Osteoblast (primary cell): ENCODE data around the gene PKIB. TPM values are rescaled to one million over a fixed set of nuclear protein-coding genes. Genes with fewer than 3 reads are reported as not detected.

Experiments used
- DNase-seq: peaks from one replicate; pipeline ENCODE4 v3.0.0; 2011; ENCODE audit warnings: low spot score, mixed read lengths; ENCODE audit not compliant: insufficient read length; ENCODE audit errors: missing footprints
- H2AFZ ChIP-seq: 2 replicates; pipeline ENCODE4 v1.6.0; 2011; ENCODE audit warnings: mild to moderate bottlenecking, low read length
- H3K27ac ChIP-seq: 2 replicates; pipeline ENCODE4 v1.5.1; 2011; ENCODE audit warnings: mild to moderate bottlenecking, low read depth, low read length, moderate library complexity
- H3K27me3 ChIP-seq: 2 replicates; pipeline ENCODE4 v1.6.0; 2012; ENCODE audit warnings: mild to moderate bottlenecking, control low read depth, inconsistent platforms, low read length, moderate library complexity; ENCODE audit not compliant: insufficient read depth
- H3K36me3 ChIP-seq: 2 replicates; pipeline ENCODE4 v1.5.1; 2011; ENCODE audit warnings: mild to moderate bottlenecking, low read length, control low read depth, moderate library complexity; ENCODE audit not compliant: insufficient read depth
- H3K4me1 ChIP-seq: 2 replicates; pipeline ENCODE4 v1.5.1; 2011; ENCODE audit warnings: mild to moderate bottlenecking, low read length, control low read depth, moderate library complexity; ENCODE audit not compliant: insufficient read depth
- H3K4me2 ChIP-seq: 2 replicates; pipeline ENCODE4 v1.6.0; 2011; ENCODE audit warnings: mild to moderate bottlenecking, low read length; ENCODE audit not compliant: insufficient read depth
- H3K4me3 ChIP-seq: fragments of 200-600 bp; sonication (generic); 3 replicates; pipeline ENCODE4 v1.5.1; 2012; ENCODE audit warnings: mild to moderate bottlenecking, low read length, inconsistent platforms; ENCODE audit not compliant: insufficient read depth
- H3K79me2 ChIP-seq: 2 replicates; pipeline ENCODE4 v1.6.0; 2012; ENCODE audit warnings: mild to moderate bottlenecking, low read length, control low read depth, inconsistent platforms; ENCODE audit not compliant: insufficient read depth
- H3K9me3 ChIP-seq: 2 replicates; pipeline ENCODE4 v1.5.1; 2011; ENCODE audit warnings: low read depth, low read length, control low read depth
- H4K20me1 ChIP-seq: 2 replicates; pipeline ENCODE4 v1.6.0; 2012; ENCODE audit warnings: mild to moderate bottlenecking, low read length, control low read depth; ENCODE audit not compliant: insufficient read depth
- total RNA-seq: library from RNA; depleted of rRNA; stranded (reverse); fragments of >200 nt; gene quantifications from 2 replicates; pipeline ENCODE4 v1.2.3, GENCODE V29; 2012
- TF ChIP-seq, protein P1 (sequence below): IDR thresholded peaks from 2 replicates; pipeline ENCODE4 v1.5.1; 2011; ENCODE audit warnings: mild to moderate bottlenecking, low read depth, low read length, moderate library complexity; ENCODE audit errors: extremely low read depth

The PKIB gene
- total RNA-seq, 1 donor, result 0.72 TPM

DNA sequence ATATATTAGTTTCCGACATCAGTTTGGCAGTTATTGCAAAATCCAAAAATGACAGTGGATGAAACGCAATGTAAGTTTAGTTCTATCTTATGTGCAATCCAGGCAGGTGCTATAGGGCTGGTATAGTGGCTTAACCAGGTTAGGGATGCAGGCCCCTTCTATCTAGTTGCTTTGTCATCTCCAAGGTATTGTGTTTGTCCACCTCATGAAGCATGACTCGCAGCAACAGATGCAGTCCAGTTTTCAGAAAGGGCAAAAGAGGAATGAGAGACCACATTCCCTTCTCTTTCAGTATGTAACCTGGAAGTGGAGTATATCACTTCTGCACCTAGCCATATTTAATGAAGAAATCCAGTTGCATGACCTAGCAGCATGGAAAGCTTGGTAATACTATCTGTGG, 59.7 kb downstream of the PKIB start:
- H3K4me3 ChIP-seq, result no peak overlapping the region
- no peak overlapping the region for H3K4me2 ChIP-seq
- H3K27ac ChIP-seq, result no peak overlapping the region
- H3K9me3 ChIP-seq, result no peaks in the 10 kb centered on the region
- H3K79me2 ChIP-seq, result no peaks in the 10 kb centered on the region
- no peaks in the 10 kb centered on the region for H3K27me3 ChIP-seq
- no peaks in the 10 kb centered on the region for H4K20me1 ChIP-seq
- H3K4me1 ChIP-seq, result no peaks in the 10 kb centered on the region
- no peak for DNase-seq
- TF ChIP-seq, protein P1, sequence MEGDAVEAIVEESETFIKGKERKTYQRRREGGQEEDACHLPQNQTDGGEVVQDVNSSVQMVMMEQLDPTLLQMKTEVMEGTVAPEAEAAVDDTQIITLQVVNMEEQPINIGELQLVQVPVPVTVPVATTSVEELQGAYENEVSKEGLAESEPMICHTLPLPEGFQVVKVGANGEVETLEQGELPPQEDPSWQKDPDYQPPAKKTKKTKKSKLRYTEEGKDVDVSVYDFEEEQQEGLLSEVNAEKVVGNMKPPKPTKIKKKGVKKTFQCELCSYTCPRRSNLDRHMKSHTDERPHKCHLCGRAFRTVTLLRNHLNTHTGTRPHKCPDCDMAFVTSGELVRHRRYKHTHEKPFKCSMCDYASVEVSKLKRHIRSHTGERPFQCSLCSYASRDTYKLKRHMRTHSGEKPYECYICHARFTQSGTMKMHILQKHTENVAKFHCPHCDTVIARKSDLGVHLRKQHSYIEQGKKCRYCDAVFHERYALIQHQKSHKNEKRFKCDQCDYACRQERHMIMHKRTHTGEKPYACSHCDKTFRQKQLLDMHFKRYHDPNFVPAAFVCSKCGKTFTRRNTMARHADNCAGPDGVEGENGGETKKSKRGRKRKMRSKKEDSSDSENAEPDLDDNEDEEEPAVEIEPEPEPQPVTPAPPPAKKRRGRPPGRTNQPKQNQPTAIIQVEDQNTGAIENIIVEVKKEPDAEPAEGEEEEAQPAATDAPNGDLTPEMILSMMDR, result no peak
- no peaks in the 10 kb centered on the region for H3K36me3 ChIP-seq
- H2AFZ ChIP-seq, result no peak overlapping the region

- TF ChIP-seq, protein P1, result no peak
- Histone ChIP-seq H4K20me1 (no peaks in the 10 kb centered on the region), H3K4me1 (no peaks in the 10 kb centered on the region), H2AFZ (no peak overlapping the region), H3K4me3 (no peak overlapping the region), H3K4me2 (no peak overlapping the region), H3K27ac (no peak overlapping the region), H3K27me3 (no peaks in the 10 kb centered on the region), H3K9me3 (no peaks in the 10 kb centered on the region), H3K79me2 (no peaks in the 10 kb centered on the region), H3K36me3 (no peaks in the 10 kb centered on the region)
- no peak for DNase-seq
These were observed 61.0 kb downstream of the PKIB start for GRCh38 chr6:122671251-122671650.

GRCh38 chr6:122673343-122673961, 63.2 kb downstream of the PKIB start:
- Histone ChIP-seq H3K4me1 (no peaks in the 10 kb centered on the region), H3K4me3 (no peak overlapping the region), H2AFZ (no peak overlapping the region), H3K27ac (no peak overlapping the region), H3K9me3 (no peaks in the 10 kb centered on the region), H4K20me1 (no peaks in the 10 kb centered on the region), H3K79me2 (no peaks in the 10 kb centered on the region), H3K27me3 (no peaks in the 10 kb centered on the region), H3K4me2 (no peak overlapping the region), H3K36me3 (no peaks in the 10 kb centered on the region)
- DNase-seq, result no peak
- TF ChIP-seq, protein P1, result no peak

DNA sequence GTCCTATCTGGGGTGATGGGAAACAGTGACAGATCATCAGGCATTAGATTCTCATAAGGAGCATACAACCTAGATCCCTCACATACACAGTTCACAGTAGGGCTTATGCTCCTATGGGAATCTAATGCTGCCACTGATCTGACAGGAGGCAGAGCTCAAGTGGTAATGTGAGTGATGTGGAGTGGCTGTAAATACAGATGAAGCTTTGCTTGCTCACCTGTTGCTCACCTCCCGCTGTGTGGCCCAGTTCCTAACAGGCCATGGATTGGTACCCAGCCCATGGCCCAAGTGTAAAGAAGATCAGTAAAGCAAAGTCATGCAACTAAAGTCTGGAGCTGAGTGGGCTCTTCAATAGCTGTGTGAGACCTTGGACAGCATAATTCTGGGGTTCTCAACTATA, 65.9 kb downstream of the PKIB start:
- Histone ChIP-seq H3K4me2 (no peak overlapping the region), H3K27me3 (no peaks in the 10 kb centered on the region), H3K4me3 (no peak overlapping the region), H3K4me1 (no peaks in the 10 kb centered on the region), H3K79me2 (no peaks in the 10 kb centered on the region), H2AFZ (no peak overlapping the region), H4K20me1 (no peaks in the 10 kb centered on the region), H3K36me3 (no peaks in the 10 kb centered on the region), H3K27ac (no peak overlapping the region), H3K9me3 (no peaks in the 10 kb centered on the region)
- TF ChIP-seq, protein P1, result no peak
- no peak for DNase-seq
